Muscle of arm (tissue), 12 donors: Measurements from ENCODE around the gene ARHGAP45. TPM values are rescaled to one million over a fixed set of nuclear protein-coding genes. Genes with fewer than 3 reads are reported as not detected.

Experiments
- DNase-seq: peaks from one replicate; pipeline ENCODE4 v3.0.0-alpha.2; 2013
- polyA plus RNA-seq, 12 donors: library from polyadenylated mRNA; unstranded; fragments of 120-200 nt; gene quantifications; one replicate each; pipeline ENCODE4 v1.2.1, GENCODE V29; 2013; ENCODE audit not compliant: insufficient read length in 12 of 12

ARHGAP45 gene
- polyA plus RNA-seq, 12 donors = 6.0 to 26.0 (median 8.1) TPM; not detected in 1

- DNase-seq = no peak
Observed at GRCh38 chr19:1070576-1070930, 3.6 kb downstream of the ARHGAP45 start.

GRCh38 chr19:1070931-1071791, 4.2 kb downstream of the ARHGAP45 start:
- no peak for DNase-seq

- no peak for DNase-seq
Observed at GRCh38 chr19:1072371-1073015, 5.5 kb downstream of the ARHGAP45 start.

- DNase-seq = no peak
Observed at GRCh38 chr19:1073063-1073955, 6.3 kb downstream of the ARHGAP45 start.

GRCh38 chr19:1073956-1074517, 7.1 kb downstream of the ARHGAP45 start:
- no peak for DNase-seq

GRCh38 chr19:1074544-1075283, 7.7 kb downstream of the ARHGAP45 start:
- no peak for DNase-seq

GRCh38 chr19:1076046-1076386, 9.0 kb downstream of the ARHGAP45 start:
- DNase-seq = no peak

GRCh38 chr19:1076951-1077350, 10.0 kb downstream of the ARHGAP45 start:
- DNase-seq = no peak

GRCh38 chr19:1079566-1080111, 12.7 kb downstream of the ARHGAP45 start:
- no peak for DNase-seq

GRCh38 chr19:1080360-1081161, 13.6 kb downstream of the ARHGAP45 start:
- DNase-seq = no peak

GRCh38 chr19:1081301-1082164, 14.6 kb downstream of the ARHGAP45 start:
- DNase-seq = no peak

- DNase-seq = no peak
Observed at GRCh38 chr19:1082165-1082927, 15.4 kb downstream of the ARHGAP45 start.

- DNase-seq = no peak
Observed at GRCh38 chr19:1082928-1083816, 16.2 kb downstream of the ARHGAP45 start.

GRCh38 chr19:1084024-1084868, 17.3 kb downstream of the ARHGAP45 start:
- no peak for DNase-seq

GRCh38 chr19:1085053-1085658, 18.2 kb downstream of the ARHGAP45 start:
- no peak for DNase-seq
